GM18951 (cell line): ENCODE data around the gene EPHB3.

ENCODE experiments used
- POLR2A ChIP-seq: IDR thresholded peaks from 4 replicates; pipeline ENCODE4 v1.6.1; 2011; ENCODE audit warnings: mild to moderate bottlenecking; ENCODE audit not compliant: insufficient read length, insufficient read depth; ENCODE audit errors: extremely low read depth
- in situ Hi-C: fragments of 300-500 bp; cut with MboI; formaldehyde crosslinking; loops from one replicate; pipeline ENCODE4 v1.12.0; 2022; ENCODE audit warnings: low sequenced_read_pairs, mixed read lengths, inconsistent platforms; ENCODE audit not compliant: unreplicated experiment

Gene EPHB3

DNA sequence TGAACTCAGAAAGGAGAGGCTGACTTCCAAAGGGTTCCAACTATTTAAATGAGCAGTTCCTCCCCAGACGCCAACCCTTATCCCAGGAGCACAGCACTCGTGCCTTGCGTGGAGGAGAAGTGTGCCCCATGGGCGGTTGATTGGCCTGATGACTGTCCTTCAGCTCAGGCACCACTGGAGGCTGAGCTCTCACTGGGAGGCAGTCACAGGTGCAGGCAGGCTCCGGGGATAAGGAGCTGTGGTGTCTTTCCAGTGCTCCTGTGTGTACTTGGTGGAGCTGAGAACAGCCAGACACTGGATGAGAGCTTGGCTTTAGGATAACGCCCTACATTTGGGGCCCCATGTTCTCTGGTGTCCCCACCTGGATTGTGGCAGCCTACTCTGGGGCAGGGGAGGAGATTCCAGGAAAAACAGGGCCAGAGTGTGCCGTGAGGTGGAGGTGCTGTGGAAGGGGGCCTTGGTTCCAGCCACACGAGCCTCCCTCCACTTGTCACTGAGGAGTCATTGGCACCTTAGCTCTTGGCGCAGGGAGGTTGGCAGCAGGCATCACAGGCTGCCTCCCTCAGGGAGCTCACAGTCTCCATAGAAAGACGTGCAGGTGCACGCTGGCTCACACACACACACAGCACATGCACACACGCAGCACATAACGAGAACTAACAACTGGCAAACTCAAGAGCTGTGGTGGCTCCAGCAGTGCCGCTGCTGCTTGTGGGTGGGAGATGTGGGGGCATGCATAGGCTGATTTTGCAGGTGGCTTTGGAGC lies 22.7 kb upstream of the EPHB3 start:
- TF ChIP-seq POLR2A = no peak
- in situ Hi-C loops = loop anchor here (25.0 kb wide), 2 partner anchors 177 to 627 kb away; partner anchors contain the start of genes CLCN2 and POLR2H

GRCh38 chr3:184539801-184540435 lies 21.7 kb upstream of the EPHB3 start:
- in situ Hi-C loops = loop anchor here (25.0 kb wide), 2 partner anchors 178 to 628 kb away; partner anchors contain the start of genes CLCN2 and POLR2H
- no peak for TF ChIP-seq POLR2A

- no peak for TF ChIP-seq POLR2A
- in situ Hi-C loops = loop anchor here (25.0 kb wide), 2 partner anchors 179 to 629 kb away; partner anchors contain the start of genes CLCN2 and POLR2H
These were observed 20.6 kb upstream of the EPHB3 start for GRCh38 chr3:184540777-184541681.

GRCh38 chr3:184541886-184542562 lies 19.6 kb upstream of the EPHB3 start:
- TF ChIP-seq POLR2A = no peak
- in situ Hi-C loops = loop anchor here (25.0 kb wide), 2 partner anchors 180 to 630 kb away; partner anchors contain the start of genes CLCN2 and POLR2H

DNA sequence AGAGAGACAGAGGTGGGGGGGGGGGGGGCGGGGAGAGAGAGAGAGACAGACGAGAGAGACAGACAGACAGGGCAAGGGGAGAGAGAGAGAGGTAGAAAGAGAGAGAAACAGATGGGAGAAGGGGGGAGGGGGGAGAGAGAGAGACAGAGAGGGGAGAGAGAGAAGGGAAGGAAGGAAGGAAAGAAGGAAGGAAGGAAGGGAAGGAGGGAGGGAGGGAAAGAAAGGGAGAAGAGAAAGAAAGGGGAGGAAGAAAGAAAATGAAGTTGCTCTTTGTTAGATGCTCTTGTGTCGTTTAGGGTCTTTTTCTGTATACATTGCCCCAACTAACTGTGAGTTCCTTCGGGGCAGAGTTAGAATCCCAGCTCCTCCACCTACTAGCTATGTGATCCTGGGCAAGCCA lies 19.0 kb upstream of the EPHB3 start:
- in situ Hi-C loops = loop anchor here (25.0 kb wide), 2 partner anchors 180 to 630 kb away; partner anchors contain the start of genes CLCN2 and POLR2H
- no peak for TF ChIP-seq POLR2A

DNA sequence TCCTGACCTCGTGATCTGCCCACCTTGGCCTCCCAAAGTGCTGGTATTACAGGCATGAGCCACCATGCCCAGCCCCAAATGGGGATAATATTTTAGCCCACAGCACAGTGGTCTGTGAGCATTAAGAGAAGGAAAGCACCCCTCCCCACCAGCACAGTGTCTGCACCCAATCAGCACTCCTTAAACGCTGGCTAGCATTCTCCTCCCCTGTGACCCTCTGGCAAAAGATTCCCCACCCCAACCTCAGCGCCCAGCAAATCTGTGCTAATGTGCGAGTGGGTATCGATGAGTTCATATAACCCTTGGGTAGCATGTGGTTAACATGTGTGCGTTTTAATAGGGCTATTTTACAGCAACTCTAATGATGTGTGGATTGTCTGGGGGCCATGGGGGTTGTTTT lies 18.3 kb upstream of the EPHB3 start:
- TF ChIP-seq POLR2A = no peak
- in situ Hi-C loops = loop anchor here (25.0 kb wide), 2 partner anchors 181 to 631 kb away; partner anchors contain the start of genes CLCN2 and POLR2H

DNA sequence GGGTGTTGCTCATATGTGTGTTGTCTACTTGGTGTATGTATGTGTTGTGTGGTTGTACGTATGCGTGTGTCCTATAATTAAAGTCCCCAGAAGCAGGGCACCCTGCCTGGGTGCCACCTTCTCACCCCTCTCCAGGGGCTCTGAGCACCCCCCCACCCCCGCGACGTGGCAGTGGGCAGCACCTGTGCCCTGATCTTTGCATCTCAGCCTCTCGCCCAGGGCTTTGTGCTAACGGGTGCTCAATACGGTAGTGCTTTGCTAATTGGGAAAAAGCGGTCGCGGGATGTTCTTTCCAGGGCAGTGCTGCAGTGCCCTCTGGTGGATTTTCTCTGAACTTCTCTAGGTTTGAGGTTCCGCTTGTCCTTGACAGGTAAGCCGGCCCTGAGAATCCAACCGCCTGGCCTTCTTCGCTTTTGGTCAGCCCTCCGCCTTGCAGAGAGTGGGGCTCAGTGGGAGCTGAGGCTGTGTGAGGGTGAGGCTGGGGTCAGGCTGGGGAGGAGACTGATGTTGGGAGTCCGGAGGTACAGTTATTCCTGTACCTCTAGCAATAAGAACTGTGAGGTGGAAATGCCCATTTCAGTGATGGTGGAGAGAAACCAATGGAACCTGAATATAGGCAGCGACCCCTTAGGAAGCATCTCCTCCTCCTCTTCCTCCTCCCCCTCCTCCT lies 17.6 kb upstream of the EPHB3 start:
- TF ChIP-seq POLR2A = no peak
- in situ Hi-C loops = loop anchor here (25.0 kb wide), 2 partner anchors 182 to 632 kb away; partner anchors contain the start of genes CLCN2 and POLR2H

GRCh38 chr3:184544513-184544861 lies 17.1 kb upstream of the EPHB3 start:
- in situ Hi-C loops = loop anchor here (25.0 kb wide), 2 partner anchors 182 to 632 kb away; partner anchors contain the start of genes CLCN2 and POLR2H
- TF ChIP-seq POLR2A = no peak

DNA sequence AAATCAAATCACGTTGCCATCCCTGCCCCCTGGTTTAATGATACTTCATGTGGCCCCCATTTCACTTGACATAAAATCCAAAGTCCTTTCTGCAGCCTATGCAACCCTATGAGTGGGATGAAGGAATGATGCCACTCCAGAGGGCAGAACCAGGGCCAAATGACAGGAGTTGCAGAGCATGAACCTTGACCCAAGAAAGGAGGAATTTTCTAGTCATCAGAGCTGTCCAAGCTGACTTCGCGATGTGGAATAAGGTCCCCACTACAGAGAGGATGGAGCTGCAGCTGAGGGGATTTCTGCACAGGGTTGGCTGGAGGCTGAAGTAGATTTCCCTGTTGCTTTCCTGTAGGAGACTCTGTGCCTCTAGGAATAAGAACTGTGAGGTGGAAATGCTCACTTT lies 15.8 kb upstream of the EPHB3 start:
- no peak for TF ChIP-seq POLR2A
- in situ Hi-C loops = loop anchor here (25.0 kb wide), 2 partner anchors 183 to 633 kb away; partner anchors contain the start of genes CLCN2 and POLR2H

- in situ Hi-C loops = loop anchor here (25.0 kb wide), 2 partner anchors 184 to 634 kb away; partner anchors contain the start of genes CLCN2 and POLR2H
- TF ChIP-seq POLR2A = no peak
These were observed 15.3 kb upstream of the EPHB3 start for GRCh38 chr3:184546252-184546651.

GRCh38 chr3:184549796-184550577 lies 11.6 kb upstream of the EPHB3 start:
- TF ChIP-seq POLR2A = no peak
- in situ Hi-C loops = loop anchor here (25.0 kb wide), 2 partner anchors 188 to 638 kb away; partner anchors contain the start of genes CLCN2 and POLR2H

GRCh38 chr3:184551103-184551502 lies 10.5 kb upstream of the EPHB3 start:
- in situ Hi-C loops = no loop called here

More at GRCh38 chr3:184551103-184551502, 10.5 kb upstream of the EPHB3 start:
- no peak for TF ChIP-seq POLR2A
